Measurements from ENCODE around the gene CAMP.

Gene CAMP

GRCh38 chr3:48214225-48214624 lies 9.1 kb upstream of the CAMP start:
- DNase-seq (ENCODE audit: low read depth, low spot score): no peak

- no peak for DNase-seq (ENCODE audit: low read depth, low spot score)
These were observed 8.3 kb upstream of the CAMP start for GRCh38 chr3:48215019-48215418.

- no peak for DNase-seq (ENCODE audit: low read depth, low spot score)
These were observed 7.8 kb upstream of the CAMP start for GRCh38 chr3:48215466-48215865.

GRCh38 chr3:48215876-48216275 lies 7.4 kb upstream of the CAMP start:
- no peak for DNase-seq (ENCODE audit: low read depth, low spot score)

- DNase-seq (ENCODE audit: low read depth, low spot score): no peak
These were observed 5.8 kb upstream of the CAMP start for GRCh38 chr3:48217449-48217848.

GRCh38 chr3:48218537-48218936 lies 4.8 kb upstream of the CAMP start:
- DNase-seq (ENCODE audit: low read depth, low spot score): no peak

GRCh38 chr3:48219543-48219942 lies 3.8 kb upstream of the CAMP start:
- DNase-seq (ENCODE audit: low read depth, low spot score): no peak

- DNase-seq (ENCODE audit: low read depth, low spot score): no peak
These were observed 2.5 kb upstream of the CAMP start for GRCh38 chr3:48220746-48221145.

GRCh38 chr3:48225587-48225986 lies 2.3 kb downstream of the CAMP start:
- no peak for DNase-seq (ENCODE audit: low read depth, low spot score)

- no peak for DNase-seq (ENCODE audit: low read depth, low spot score)
These were observed 3.6 kb downstream of the CAMP start for GRCh38 chr3:48226939-48227338.

- DNase-seq (ENCODE audit: low read depth, low spot score): no peak
These were observed 8.9 kb downstream of the CAMP start for GRCh38 chr3:48232232-48232631.

GRCh38 chr3:48232734-48233133 lies 9.4 kb downstream of the CAMP start:
- DNase-seq (ENCODE audit: low read depth, low spot score): no peak

- no peak for DNase-seq (ENCODE audit: low read depth, low spot score)
These were observed 10.2 kb downstream of the CAMP start for GRCh38 chr3:48233542-48233941.

GRCh38 chr3:48236531-48236930 lies 13.2 kb downstream of the CAMP start:
- DNase-seq (ENCODE audit: low read depth, low spot score): no peak

- DNase-seq (ENCODE audit: low read depth, low spot score): no peak
These were observed 15.3 kb downstream of the CAMP start for GRCh38 chr3:48238531-48239085.

- DNase-seq (ENCODE audit: low read depth, low spot score): no peak
These were observed 17.0 kb downstream of the CAMP start for GRCh38 chr3:48240000-48240963.

GRCh38 chr3:48241796-48242455 lies 18.6 kb downstream of the CAMP start:
- no peak for DNase-seq (ENCODE audit: low read depth, low spot score)

- no peak for DNase-seq (ENCODE audit: low read depth, low spot score)
These were observed 20.6 kb downstream of the CAMP start for GRCh38 chr3:48243886-48244285.

GRCh38 chr3:48244461-48244860 lies 21.2 kb downstream of the CAMP start:
- no peak for DNase-seq (ENCODE audit: low read depth, low spot score)

- DNase-seq (ENCODE audit: low read depth, low spot score): no peak
These were observed 21.8 kb downstream of the CAMP start for GRCh38 chr3:48245136-48245535.

- DNase-seq (ENCODE audit: low read depth, low spot score): no peak
These were observed 24.1 kb downstream of the CAMP start for GRCh38 chr3:48247401-48247811.

- no peak for DNase-seq (ENCODE audit: low read depth, low spot score)
These were observed 25.0 kb downstream of the CAMP start for GRCh38 chr3:48248095-48248850.

Data from activated CD4-positive, CD25-positive, alpha-beta regulatory T cell treated with anti-CD3 and anti-CD28 coated beads, Interleukin-2, amount 50 U/mL, for 16 hours (primary cell).